Sigmoid colon (tissue), 7 donors: ENCODE data around the gene TMEM129. TPM values are rescaled to one million over a fixed set of nuclear protein-coding genes. Genes with fewer than 3 reads are reported as not detected.

Experiments used
- DNase-seq: peaks from one replicate; pipeline ENCODE4 v3.0.0-alpha.2; 2019
- H3K27ac ChIP-seq, 4 donors: fragments of 200-600 bp; sonication (generic); one replicate each; pipeline ENCODE4 v1.5.1; 2016 to 2019; ENCODE audit warnings: mild to moderate bottlenecking in 1 of 4
- H3K27me3 ChIP-seq, 3 donors: fragments of 200-600 bp; sonication (generic); one replicate each; pipeline ENCODE4 v1.5.1; 2019; ENCODE audit warnings: mild to moderate bottlenecking in 1 of 3
- H3K36me3 ChIP-seq, 4 donors: fragments of 200-600 bp; sonication (generic); one replicate each; pipeline ENCODE4 v1.5.1; 2016 to 2019
- H3K4me1 ChIP-seq, 4 donors: fragments of 200-600 bp; sonication (generic); one replicate each; pipeline ENCODE4 v1.5.1; 2017 to 2019
- H3K4me3 ChIP-seq, 4 donors: fragments of 200-600 bp; sonication (generic); one replicate each; pipeline ENCODE4 v1.5.1; 2017 to 2019; ENCODE audit warnings: mild to moderate bottlenecking in 2 of 4, moderate library complexity in 1 of 4
- H3K9me3 ChIP-seq, 4 donors: fragments of 200-600 bp in 3 of 4; sonication (generic) in 3 of 4; one replicate each; pipeline versions ENCODE4 v1.5.1 to v1.6.1; 2013 to 2019
- CTCF ChIP-seq, 4 experiments: fragments of 450-650 bp in 3 of 4; fragments of 200-600 bp in 1 of 4; IDR thresholded peaks; one replicate each; pipeline ENCODE4 v1.5.1; 2016 to 2019; ENCODE audit warnings: antibody characterized with exemption in 4 of 4, mild to moderate bottlenecking in 3 of 4, moderate library complexity in 2 of 4
- EP300 ChIP-seq, 4 donors: sonication (generic); formaldehyde crosslinking; IDR thresholded peaks; one replicate each; pipeline ENCODE4 v1.6.1; 2017; ENCODE audit warnings: antibody characterized with exemption in 4 of 4
- POLR2A ChIP-seq, 2 donors: fragments of 450-650 bp; IDR thresholded peaks; one replicate each; pipeline ENCODE4 v1.6.1; 2016; ENCODE audit warnings: antibody characterized with exemption in 2 of 2, mild to moderate bottlenecking in 2 of 2, moderate library complexity in 2 of 2
- POLR2AphosphoS5 ChIP-seq, 4 donors: sonication (generic); formaldehyde crosslinking; IDR thresholded peaks; one replicate each; pipeline ENCODE4 v1.6.1; 2017; ENCODE audit warnings: antibody characterized with exemption in 4 of 4
- WGBS, 2 donors: extraction: QIAGEN DNeasy Blood & Tissue Kit; methylation state at CpG; one replicate each; pipeline ENCODE4 v1.1.7; 2013; 5-methylcytosine and 5-hydroxymethylcytosine counted together
- intact Hi-C: fragments of 100-400 bp; cut with DNase I; formaldehyde crosslinking; loops from one replicate; pipeline ENCODE4 v1.15.1; 2023
- polyA plus RNA-seq, 3 donors: library from polyadenylated mRNA; stranded (reverse); fragments of 200-250 nt; gene quantifications; one replicate each; pipeline ENCODE4 v1.2.3, GENCODE V29; 2013
- total RNA-seq, 4 donors: library from RNA; depleted of rRNA; stranded (reverse); fragments of >200 nt; gene quantifications; one replicate each; pipeline ENCODE4 v1.1.0, GENCODE V29; 2016
- donor health status: healthy with polysubstance abuse.
- donor health status: Bipolar disorder and iron deficiency.
- donor health status: healthy.

The TMEM129 gene
- total RNA-seq = 10 to 100 TPM; 40.6 to 51.4 (median 49.2) TPM
- 10 to 100 TPM; 16.9 to 42.4 (median 18.6) TPM for polyA plus RNA-seq

GRCh38 chr4:1721003-1721665 is at the start of gene TMEM129, which contains the start of gene TACC3:
TMEM129 (minus strand) TSS chr4:1721323; CDS start chr4:1720837, 486 bp downstream.
TACC3 (plus strand) TSS chr4:1721521; CDS start chr4:1723422, 1,901 bp downstream.
- H3K4me1 ChIP-seq = peaks cover 0 to 46% (median 35%) of the 10 kb centered on the region in 4 donors

GRCh38 chr4:1770791-1771231 is 49.7 kb upstream of the TMEM129 start:
- DNase-seq = no peak
- WGBS, 2 donors = 66 to 82% methylated on average over 11 of the region's 11 CpGs
- Histone ChIP-seq H3K4me1 (peaks cover 0 to 13% (median 11%) of the 10 kb centered on the region in 4 donors), H3K36me3 (no peaks in the 10 kb centered on the region), H3K27me3 (peaks cover 23 to 64% (median 46%) of the 10 kb centered on the region in 3 donors), H3K9me3 (no peaks in the 10 kb centered on the region), H3K4me3 (no peak overlapping the region), H3K27ac (no peak overlapping the region)
- TF ChIP-seq CTCF (IDR thresholded peaks at IDR 0.05) (no peak), POLR2A (IDR thresholded peaks at IDR 0.05) (no peak), EP300 (IDR thresholded peaks at IDR 0.05) (no peak), POLR2AphosphoS5 (IDR thresholded peaks at IDR 0.05) (no peak)
- intact Hi-C loops = no loop called here

More at GRCh38 chr4:1721003-1721665, at the start of gene TMEM129, which contains the start of gene TACC3:
- no peaks in the 10 kb centered on the region for H3K9me3 ChIP-seq
- no peaks in the 10 kb centered on the region for H3K27me3 ChIP-seq
- peak; percentile 96 for DNase-seq
- H3K27ac ChIP-seq = peak within 1 kb of the TSS; percentile 90 to 96 (median 94)
- peaks cover 5 to 37% (median 10%) of the 10 kb centered on the region in 4 donors for H3K36me3 ChIP-seq
- intact Hi-C loops = loop anchor here (1.0 to 10.0 kb wide), 2 partner anchors 9 to 76 kb away; partner anchors contain the start of gene SLBP
- TF ChIP-seq POLR2A (IDR thresholded peaks at IDR 0.05) (peak in 1 of 2 donors; percentile 36), POLR2AphosphoS5 (IDR thresholded peaks at IDR 0.05) (peak; percentile 58 to 84 (median 74)), CTCF (IDR thresholded peaks at IDR 0.05) (no peak), EP300 (IDR thresholded peaks at IDR 0.05) (peak in 1 of 4 donors; percentile 18)
- WGBS, 2 donors = 0 to 1% methylated on average over 83 of the region's 83 CpGs
- H3K4me3 ChIP-seq = peak within 1 kb of the TSS; percentile 60 to 78 (median 67)

GRCh38 chr4:1770245-1770644 is 49.1 kb upstream of the TMEM129 start:
- Histone ChIP-seq H3K27ac (no peak overlapping the region), H3K4me1 (peaks cover 0 to 13% (median 11%) of the 10 kb centered on the region in 4 donors), H3K4me3 (no peak overlapping the region), H3K9me3 (no peaks in the 10 kb centered on the region), H3K36me3 (no peaks in the 10 kb centered on the region), H3K27me3 (peaks cover 23 to 69% (median 46%) of the 10 kb centered on the region in 3 donors)
- TF ChIP-seq EP300 (IDR thresholded peaks at IDR 0.05) (no peak), CTCF (IDR thresholded peaks at IDR 0.05) (no peak), POLR2A (IDR thresholded peaks at IDR 0.05) (no peak), POLR2AphosphoS5 (IDR thresholded peaks at IDR 0.05) (no peak)
- intact Hi-C loops = no loop called here
- WGBS, 2 donors = 16 to 53% methylated on average over 33 of the region's 33 CpGs
- no peak for DNase-seq

GRCh38 chr4:1769692-1770091 is 48.6 kb upstream of the TMEM129 start:
- Histone ChIP-seq H3K4me1 (peaks cover 0 to 13% (median 11%) of the 10 kb centered on the region in 4 donors), H3K9me3 (no peaks in the 10 kb centered on the region), H3K27me3 (peaks cover 23 to 69% (median 46%) of the 10 kb centered on the region in 3 donors), H3K27ac (no peak overlapping the region), H3K4me3 (no peak overlapping the region), H3K36me3 (no peaks in the 10 kb centered on the region)
- WGBS, 2 donors = 57 to 81% methylated on average over 6 of the region's 6 CpGs
- intact Hi-C loops = no loop called here
- DNase-seq = no peak
- TF ChIP-seq POLR2A (IDR thresholded peaks at IDR 0.05) = no peak
- no peak for TF ChIP-seq POLR2AphosphoS5 (IDR thresholded peaks at IDR 0.05)
- TF ChIP-seq CTCF (IDR thresholded peaks at IDR 0.05) = no peak
- TF ChIP-seq EP300 (IDR thresholded peaks at IDR 0.05) = no peak
